HG02678 (cell line): Measurements from ENCODE around the gene TPRA1.
A peak's percentile ranks its signal among the peaks of the same experiment; 100 is the strongest.
"Not testable (repeated sequence)": the region's sequence is repeated elsewhere in the genome, so short reads cannot be mapped to it uniquely, and the experiment has no call there.

ENCODE experiments used
- ATAC-seq: cut with Tn5 transposase; IDR thresholded peaks from one replicate; pipeline ENCODE4 v1.9.1; 2021; ENCODE audit warnings: mild to moderate bottlenecking, moderate library complexity; ENCODE audit not compliant: unreplicated experiment

Gene TPRA1

DNA sequence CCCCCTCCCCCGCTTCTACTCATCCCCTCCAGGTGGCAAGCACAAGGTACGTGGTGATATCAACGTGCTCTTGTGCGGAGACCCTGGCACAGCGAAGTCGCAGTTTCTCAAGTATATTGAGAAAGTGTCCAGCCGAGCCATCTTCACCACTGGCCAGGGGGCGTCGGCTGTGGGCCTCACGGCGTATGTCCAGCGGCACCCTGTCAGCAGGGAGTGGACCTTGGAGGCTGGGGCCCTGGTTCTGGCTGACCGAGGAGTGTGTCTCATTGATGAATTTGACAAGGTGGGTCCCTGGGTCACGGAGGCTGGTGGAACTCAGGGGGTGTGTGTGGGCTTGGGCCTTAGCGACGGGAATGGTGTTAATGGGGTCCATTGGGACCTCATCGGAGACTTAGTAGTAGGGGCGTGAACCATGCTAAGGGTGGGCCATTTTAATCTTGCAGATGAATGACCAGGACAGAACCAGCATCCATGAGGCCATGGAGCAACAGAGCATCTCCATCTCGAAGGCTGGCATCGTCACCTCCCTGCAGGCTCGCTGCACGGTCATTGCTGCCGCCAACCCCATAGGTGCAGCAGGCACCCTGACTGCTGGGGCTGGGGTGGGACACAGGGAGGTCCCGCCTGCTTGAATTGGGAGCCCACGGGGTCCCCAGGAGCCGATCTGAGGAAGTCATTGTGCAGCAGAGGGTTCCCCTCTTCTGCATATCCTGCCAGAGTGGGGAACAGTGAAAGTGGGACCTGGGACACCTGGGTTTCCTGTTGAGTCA, 26.5 kb upstream of the TPRA1 start:
- no peak for ATAC-seq

DNA sequence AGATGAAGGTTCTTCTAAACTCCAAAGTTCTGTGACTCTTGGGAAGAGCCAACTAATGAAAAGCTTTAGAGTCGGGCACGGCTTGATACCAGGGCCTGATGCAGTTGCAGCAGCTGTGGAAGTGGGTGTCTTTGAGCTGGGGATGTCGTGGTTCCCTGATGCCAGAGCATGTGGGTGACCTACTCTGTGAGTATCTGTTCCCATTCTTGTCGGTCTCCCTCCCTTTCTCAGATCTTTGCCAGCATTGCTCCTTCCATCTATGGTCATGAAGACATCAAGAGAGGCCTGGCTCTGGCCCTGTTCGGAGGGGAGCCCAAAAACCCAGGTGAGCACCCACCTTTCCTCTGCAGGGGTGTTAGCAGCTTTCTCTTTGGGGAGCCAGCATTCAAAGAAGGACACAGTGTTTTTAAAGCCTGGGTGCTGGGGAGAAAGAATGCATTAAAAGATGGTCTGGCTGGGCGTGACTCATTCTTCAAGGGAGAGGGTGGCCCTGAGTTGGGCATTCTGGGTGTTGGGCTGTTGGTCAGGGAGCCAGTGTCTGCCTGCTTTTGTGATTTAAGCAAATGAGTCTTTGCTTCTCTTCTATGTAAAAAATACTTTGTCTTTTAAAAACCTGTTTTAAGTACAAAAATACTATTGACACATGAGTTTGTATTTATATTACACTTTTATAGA, 25.2 kb upstream of the TPRA1 start:
- ATAC-seq, result no peak

DNA sequence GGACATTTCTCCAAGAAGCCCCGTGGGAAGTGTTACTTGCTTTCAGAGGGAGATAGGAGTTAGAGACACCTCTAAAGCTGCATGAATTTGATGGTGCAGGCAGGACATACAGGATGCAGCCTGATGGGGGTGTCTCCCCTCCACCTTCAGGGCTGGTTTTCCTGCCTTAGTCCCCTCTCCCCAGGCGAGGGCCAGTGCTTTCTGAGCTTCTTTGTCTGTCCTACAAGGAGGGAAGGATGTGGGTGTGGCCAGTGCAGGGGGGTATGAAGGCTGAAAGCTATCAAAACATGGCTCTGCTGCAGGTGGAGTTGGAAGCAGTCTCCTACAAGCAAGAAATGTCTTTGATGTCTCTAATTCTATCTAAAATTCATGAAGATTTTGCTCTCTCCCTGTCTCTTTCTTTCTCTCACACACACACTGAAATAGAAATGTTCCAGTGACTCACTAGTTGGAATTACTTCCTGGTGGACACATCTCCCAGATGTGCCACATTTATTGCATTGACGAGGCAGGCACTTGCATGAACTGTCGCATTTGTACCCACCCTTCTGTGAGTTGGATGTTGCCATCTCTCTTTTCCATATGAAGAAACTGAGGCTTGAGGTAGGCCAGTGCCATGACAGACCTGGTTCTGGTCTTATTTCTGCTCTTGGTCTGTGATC, 24.5 kb upstream of the TPRA1 start:
- no peak for ATAC-seq

DNA sequence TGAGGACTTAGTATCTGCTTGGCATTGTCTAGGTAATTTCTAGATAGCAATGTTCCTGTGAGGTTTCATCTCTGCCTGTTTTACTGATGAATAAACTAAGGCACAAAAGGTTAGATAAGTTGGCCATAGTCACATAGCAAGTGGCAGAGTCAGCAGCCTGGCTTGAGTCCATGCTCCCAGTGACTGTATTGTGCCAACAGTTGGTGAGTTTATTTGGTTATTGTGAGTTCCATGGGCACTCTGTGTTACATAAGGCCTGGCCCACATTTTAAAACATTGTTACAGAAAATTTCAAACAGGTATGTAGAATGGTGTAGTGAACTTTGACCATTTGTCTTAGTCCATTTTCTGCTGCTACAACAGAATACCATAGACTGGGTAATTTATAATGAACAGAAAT, 22.9 kb upstream of the TPRA1 start:
- ATAC-seq, result no peak

DNA sequence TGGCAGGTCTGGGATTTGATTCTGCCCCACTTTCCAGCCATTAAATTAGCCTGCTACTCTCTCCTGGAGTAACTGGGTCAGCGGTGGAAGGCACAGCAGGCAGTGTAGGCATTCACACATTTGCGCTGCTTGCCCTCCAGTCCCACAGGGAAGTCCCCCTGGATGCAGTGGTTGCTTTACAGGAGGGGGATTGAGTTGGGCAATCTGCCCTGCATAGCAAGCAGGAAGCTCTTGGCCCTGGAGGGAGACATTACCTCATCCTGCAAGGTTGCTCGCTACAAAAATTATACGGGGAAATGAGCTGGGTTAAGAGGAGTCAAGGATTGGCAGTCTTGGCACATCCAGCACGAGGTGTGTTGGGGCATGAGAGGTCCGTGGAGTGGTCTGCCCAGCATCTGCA, 22.4 kb upstream of the TPRA1 start:
- ATAC-seq, result no peak

DNA sequence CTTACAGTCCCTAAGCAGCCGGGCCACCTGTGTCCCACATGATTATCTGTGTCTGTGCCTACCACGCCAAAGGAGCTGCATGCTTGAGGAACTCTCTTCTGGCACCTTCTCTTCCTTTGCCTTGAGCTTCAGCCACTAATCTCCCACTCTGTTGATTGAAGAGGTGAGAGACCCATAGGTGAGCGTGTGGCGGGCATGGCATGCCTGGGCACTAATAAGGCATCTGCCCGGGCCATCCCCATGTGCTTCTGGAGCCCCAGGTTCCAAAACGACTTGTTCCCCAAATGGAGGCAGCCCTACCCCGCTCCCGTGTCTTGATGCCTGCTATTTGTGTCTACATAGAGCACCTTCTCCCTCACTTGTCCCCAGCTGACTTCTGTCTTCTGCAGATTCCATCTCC, 20.7 kb upstream of the TPRA1 start:
- ATAC-seq, result no peak

GRCh38 chr3:127610105-127610504, 19.6 kb upstream of the TPRA1 start:
- ATAC-seq, result no peak

GRCh38 chr3:127608362-127608718, 17.8 kb upstream of the TPRA1 start:
- ATAC-seq, result no peak

DNA sequence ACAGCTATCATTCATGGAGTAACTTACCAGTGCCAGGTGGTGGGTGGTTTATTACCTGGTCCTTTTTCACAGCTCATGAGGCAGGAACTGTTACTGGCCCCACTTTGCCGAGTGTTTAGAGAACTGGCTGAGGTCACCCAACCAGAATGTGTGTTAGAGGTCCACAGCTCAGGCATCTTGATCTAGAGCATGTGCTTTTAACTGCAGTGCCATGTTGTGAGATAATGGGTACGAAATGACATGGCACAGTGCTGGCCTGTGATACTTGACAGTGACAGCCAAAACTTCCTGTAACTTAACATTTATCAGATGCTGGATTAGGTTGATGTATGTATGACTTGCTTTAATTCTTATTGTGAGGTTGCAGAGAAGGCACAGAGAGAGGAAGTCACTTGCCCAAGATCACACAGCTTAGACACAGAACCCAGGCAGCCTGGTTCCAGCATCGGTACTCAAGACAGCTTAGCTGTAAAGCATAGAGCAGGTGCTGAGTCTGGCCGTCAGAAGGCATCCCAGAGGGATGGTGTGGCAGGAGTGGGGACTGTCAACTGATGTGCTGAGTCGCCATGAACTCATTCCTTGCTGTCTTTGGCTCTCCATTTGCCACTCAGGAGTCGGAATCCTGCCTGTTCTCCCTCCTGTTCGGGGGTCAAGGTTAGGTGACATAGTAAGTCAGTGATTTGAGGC, 17.3 kb upstream of the TPRA1 start:
- ATAC-seq, result no peak

- ATAC-seq, result no peak
These were observed 16.6 kb upstream of the TPRA1 start for GRCh38 chr3:127606981-127607595.

- ATAC-seq, result no peak
These were observed 15.7 kb upstream of the TPRA1 start for GRCh38 chr3:127606086-127606805.

DNA sequence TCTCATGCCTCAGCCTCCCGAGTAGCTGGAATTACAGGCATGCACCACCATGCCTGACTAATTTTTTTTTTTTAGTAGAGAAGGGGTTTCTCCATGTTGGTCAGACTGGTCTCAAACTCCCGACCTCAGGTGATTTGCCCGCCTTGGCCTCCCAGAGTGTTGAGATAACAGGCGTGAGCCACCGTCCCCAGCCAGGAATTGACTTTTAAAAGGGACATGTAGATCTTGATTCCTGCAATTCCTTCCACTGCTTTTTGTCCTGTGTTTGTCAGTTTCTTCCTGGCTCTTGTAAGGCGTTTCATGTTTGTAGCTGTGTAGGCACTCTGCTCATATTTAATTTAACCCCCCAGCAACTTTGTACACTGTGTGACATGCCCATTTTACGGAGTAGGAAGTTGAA, 15.0 kb upstream of the TPRA1 start:
- not testable (repeated sequence) for ATAC-seq

DNA sequence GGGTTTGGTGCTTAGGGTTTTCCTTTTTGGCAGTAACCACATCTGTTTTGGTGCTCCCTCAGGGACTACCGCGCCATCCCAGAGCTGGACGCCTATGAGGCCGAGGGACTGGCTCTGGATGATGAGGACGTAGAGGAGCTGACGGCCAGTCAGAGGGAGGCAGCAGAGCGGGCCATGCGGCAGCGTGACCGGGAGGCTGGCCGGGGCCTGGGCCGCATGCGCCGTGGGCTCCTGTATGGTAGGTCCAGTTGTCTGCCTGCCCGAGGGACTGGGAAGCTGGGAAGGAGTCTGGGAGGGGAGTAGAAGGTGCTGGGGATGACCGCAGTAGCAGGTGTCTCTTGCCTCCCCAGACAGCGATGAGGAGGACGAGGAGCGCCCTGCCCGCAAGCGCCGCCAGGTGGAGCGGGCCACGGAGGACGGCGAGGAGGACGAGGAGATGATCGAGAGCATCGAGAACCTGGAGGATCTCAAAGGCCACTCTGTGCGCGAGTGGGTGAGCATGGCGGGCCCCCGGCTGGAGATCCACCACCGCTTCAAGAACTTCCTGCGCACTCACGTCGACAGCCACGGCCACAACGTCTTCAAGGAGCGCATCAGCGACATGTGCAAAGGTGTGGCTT, 14.1 kb upstream of the TPRA1 start:
- no peak for ATAC-seq

DNA sequence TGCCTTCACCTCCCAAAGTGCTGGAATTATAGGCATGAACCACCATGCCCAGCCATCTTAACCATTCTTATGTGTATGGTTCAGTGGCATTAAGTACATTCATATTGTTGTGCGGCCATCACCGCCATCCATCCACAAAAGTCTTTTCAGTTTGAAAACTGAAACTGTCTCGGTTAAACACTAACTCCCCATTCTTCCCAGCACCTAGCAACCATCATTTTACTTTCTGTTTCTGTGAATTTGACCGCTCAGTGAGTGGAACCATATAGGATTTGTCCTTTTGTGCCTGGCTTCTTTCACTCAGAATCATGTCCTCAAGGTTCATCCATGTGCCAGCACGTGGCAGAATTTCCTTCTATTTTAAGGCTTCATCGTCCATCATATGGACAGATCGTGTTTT, 13.5 kb upstream of the TPRA1 start:
- peak; percentile 76 for ATAC-seq

- ATAC-seq, result no peak
These were observed 10.4 kb upstream of the TPRA1 start for GRCh38 chr3:127600749-127601456.

DNA sequence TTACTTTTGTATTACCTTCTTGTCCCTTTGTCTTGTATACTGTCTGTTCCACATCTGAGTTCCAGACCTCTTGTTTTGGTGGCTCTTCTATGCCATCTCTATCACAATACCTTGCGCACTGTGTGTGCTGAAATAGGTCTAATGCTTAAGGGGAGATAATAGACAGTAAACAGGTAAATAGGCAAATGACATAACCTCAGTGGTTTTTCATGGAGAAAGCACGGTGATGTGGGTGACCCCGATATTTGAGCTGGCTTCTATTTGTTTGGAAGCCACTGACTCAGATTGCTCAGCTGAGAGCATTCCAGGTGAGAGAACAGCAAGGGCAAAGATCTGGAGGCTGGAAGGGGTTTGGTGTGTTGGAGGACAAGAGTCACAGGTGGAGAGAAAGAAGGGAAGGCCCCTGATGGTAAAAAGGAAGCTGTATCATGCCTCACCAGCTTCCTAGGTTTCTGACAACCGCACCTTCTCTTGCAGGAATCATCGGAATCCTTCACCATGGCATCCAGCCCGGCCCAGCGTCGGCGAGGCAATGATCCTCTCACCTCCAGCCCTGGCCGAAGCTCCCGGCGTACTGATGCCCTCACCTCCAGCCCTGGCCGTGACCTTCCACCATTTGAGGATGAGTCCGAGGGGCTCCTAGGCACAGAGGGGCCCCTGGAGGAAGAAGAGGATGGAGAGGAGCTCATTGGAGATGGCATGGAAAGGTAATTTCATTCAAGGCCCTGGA, 8.5 kb upstream of the TPRA1 start:
- ATAC-seq, result no peak

GRCh38 chr3:127597020-127597771, 6.7 kb upstream of the TPRA1 start:
- no peak for ATAC-seq

- ATAC-seq, result no peak
These were observed 4.8 kb upstream of the TPRA1 start for GRCh38 chr3:127595303-127595702.
